A172 (cell line): Measurements from ENCODE around the gene PRKG2. TPM values are rescaled to one million over a fixed set of nuclear protein-coding genes. Genes with fewer than 3 reads are reported as not detected.

Experiments used
- DNase-seq: peaks from one replicate; pipeline ENCODE4 v3.0.0-alpha.2; 2015; ENCODE audit warnings: low spot score
- total RNA-seq: library from RNA; depleted of rRNA; stranded (reverse); fragments of >200 nt; shearing (Covaris generic); gene quantifications from 2 replicates; pipeline ENCODE4 v1.2.3, GENCODE V29; 2014

Gene PRKG2
- total RNA-seq, 1 experiment from 2014 or later, result 0.05 TPM

DNA sequence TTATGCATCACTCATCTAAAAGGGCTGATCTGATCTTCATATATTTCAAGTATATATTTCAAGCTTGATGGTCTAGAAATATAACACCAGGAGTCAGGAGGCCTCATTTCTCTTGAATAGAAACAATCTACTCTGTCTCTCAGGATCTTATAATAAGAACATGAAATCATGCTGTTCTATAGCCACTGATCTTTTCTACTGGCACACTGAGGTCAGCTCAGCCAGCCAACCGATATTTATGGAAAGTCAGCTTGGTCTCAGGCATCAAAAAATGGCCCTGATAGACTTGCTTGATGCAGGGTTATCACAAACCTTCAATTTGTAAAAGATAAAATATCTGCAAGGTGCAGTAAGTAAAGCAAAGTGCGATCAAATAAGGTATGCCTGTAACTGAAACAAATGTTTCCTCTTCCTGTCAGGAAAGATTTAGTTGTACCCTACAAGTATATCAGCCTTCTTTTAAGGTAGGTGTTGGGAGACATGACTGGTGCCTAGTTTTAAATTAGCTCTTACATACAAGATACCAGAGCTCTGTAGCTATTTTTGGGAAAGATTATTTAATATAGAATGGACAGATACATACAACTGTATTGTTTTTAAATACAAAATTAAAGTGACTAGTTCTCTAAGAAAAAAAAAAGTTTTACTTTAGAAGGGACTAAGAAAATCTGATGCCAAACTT is 121.2 kb downstream of the PRKG2 start:
- no peak for DNase-seq

GRCh38 chr4:81085979-81086378 is 129.0 kb downstream of the PRKG2 start:
- DNase-seq, result no peak

- DNase-seq, result no peak
These were observed 129.7 kb downstream of the PRKG2 start for GRCh38 chr4:81085291-81085690.

DNA sequence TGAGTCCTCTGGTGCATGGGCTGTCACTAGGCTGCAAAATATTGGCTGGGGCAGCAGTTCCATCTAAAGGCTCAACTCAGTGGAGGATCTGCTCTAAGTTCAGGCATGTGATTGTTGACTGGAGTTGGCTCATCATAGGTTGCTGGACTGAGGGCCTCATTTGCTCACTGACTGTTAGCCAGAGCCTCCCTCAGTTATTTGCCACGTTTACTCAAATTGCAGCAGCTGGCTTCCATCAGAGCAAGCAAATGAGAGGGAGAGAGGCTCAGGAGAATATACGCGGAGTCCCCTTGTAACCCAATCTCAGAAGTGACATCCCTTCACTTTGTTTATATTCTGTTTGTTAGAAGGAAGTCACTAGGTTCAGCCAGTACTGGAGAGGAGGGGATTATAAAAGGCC is 130.4 kb downstream of the PRKG2 start:
- DNase-seq, result no peak

- DNase-seq, result no peak
These were observed 131.0 kb downstream of the PRKG2 start for GRCh38 chr4:81084029-81084428.

DNA sequence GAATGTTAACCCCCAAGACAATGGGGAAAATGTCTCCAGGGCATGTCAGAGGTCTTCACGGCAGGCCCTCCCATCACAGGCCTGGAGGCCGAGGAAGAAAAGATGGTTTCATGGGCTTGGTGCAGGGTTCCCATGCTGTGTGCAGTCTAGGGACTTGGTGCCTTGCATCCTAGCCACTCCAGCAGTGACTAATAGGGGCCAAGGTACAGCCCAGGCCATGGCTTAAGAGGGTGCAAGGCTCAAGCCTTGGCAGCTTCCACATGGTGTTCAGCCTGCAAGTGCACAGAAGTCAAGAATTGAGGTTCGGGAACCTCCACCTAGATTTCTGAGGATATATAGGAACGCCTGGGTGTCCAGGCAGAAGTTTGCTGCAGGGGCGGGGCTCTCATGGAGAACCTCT is 133.9 kb downstream of the PRKG2 start:
- DNase-seq, result no peak

DNA sequence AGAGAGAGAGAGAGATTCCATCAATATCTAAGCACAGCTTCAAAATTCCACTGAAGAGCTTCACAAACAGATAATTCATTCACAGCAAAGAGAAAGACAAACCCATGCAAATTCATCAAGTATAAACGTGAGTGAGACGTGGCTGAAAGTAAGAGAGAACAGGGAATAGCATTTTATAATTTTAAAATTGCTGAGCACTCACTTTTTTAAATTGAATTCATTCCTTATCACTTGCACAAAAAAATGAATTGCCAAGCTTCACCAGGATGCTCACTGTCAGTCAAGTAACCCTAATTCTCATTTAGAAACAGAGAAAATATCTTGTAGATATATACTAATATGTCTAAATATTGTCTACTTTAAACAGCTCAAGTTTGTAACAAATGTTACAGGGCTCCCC is 144.0 kb downstream of the PRKG2 start:
- no peak for DNase-seq

- DNase-seq, result peak; percentile 77
These were observed 145.2 kb downstream of the PRKG2 start for GRCh38 chr4:81069706-81070331.

DNA sequence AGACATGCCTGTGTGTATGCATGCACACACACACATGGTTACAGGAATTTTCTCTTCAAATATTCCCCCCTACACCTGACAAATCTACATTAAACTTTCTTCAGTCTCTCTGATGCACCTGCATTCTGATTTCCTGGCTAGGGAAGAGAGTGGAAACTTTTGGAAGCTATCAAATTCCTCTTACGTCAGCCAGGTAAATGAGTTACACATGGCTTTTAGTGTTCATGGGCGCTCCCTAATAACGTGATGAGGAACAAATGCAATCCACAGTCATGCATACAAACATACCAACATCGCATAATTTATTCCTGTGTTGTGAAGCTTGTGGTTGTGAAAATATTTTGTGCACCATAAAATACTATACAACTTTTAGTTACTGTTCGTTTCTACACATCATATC is 149.6 kb downstream of the PRKG2 start:
- no peak for DNase-seq

DNA sequence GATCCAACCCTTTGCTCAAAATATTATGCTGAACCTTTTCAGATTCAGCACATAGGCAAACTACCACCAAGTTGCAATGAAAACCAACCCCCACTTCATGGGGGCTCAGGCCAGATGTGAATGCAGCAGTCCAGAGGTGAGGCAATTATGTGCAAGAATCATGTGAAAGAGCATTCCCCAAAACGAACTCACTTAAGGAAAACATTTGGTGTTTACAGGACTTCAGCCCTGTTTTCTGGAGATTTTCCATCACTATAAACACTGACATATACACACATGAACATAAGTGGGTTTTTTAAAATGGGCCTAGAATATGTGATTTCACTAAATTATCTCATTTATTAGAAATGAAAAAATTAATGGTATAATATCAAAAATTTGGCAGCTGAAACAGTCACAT is 153.0 kb downstream of the PRKG2 start:
- DNase-seq, result no peak

GRCh38 chr4:81061344-81061730 is 153.7 kb downstream of the PRKG2 start:
- no peak for DNase-seq

GRCh38 chr4:81060587-81061343 is 154.3 kb downstream of the PRKG2 start:
- DNase-seq, result no peak

- no peak for DNase-seq
These were observed 156.4 kb downstream of the PRKG2 start for GRCh38 chr4:81058621-81059020.

- peak; percentile 40 for DNase-seq
These were observed 162.6 kb downstream of the PRKG2 start for GRCh38 chr4:81052119-81053068.

- DNase-seq, result no peak
These were observed 165.1 kb downstream of the PRKG2 start for GRCh38 chr4:81049907-81050306.

GRCh38 chr4:81049330-81049729 is 165.7 kb downstream of the PRKG2 start:
- no peak for DNase-seq

GRCh38 chr4:81042578-81043365 is 172.2 kb downstream of the PRKG2 start:
- DNase-seq, result no peak

GRCh38 chr4:81040012-81040659 is 174.9 kb downstream of the PRKG2 start:
- DNase-seq, result peak; percentile 13

- DNase-seq, result no peak
These were observed 175.6 kb downstream of the PRKG2 start for GRCh38 chr4:81039351-81039972.
